Hepatocyte (in vitro differentiated cells): ENCODE data around the gene PFDN6. TPM values are rescaled to one million over a fixed set of nuclear protein-coding genes. Genes with fewer than 3 reads are reported as not detected.

Source experiments
- DNase-seq: peaks from one replicate; pipeline ENCODE4 v3.0.0-alpha.2; 2016; ENCODE audit warnings: low spot score
- H2AFZ ChIP-seq: fragments of 200-600 bp; sonication (generic); 2 replicates; pipeline ENCODE4 v1.6.0; 2016; ENCODE audit warnings: antibody characterized with exemption, mild to moderate bottlenecking
- H3K27ac ChIP-seq: fragments of 200-600 bp; sonication (generic); 2 replicates; pipeline ENCODE4 v1.5.1; 2016; ENCODE audit warnings: mild to moderate bottlenecking
- H3K27me3 ChIP-seq: fragments of 200-600 bp; sonication (generic); 2 replicates; pipeline ENCODE4 v1.6.1; 2016
- H3K36me3 ChIP-seq: fragments of 200-600 bp; sonication (generic); replicated peaks from 2 replicates; pipeline ENCODE4 v1.5.1; 2016; ENCODE audit warnings: low read depth; ENCODE audit not compliant: insufficient read depth
- H3K4me1 ChIP-seq: fragments of 200-600 bp; sonication (generic); 2 replicates; pipeline ENCODE4 v1.5.1; 2016; ENCODE audit warnings: mild to moderate bottlenecking, moderate library complexity; ENCODE audit not compliant: insufficient read depth
- H3K4me2 ChIP-seq: fragments of 200-600 bp; sonication (generic); 2 replicates; pipeline ENCODE4 v1.6.0; 2016
- H3K4me3 ChIP-seq: fragments of 200-600 bp; sonication (generic); 2 replicates; pipeline ENCODE4 v1.5.1; 2016; ENCODE audit warnings: mild to moderate bottlenecking
- H3K79me2 ChIP-seq: fragments of 200-600 bp; sonication (generic); 2 replicates; pipeline ENCODE4 v1.6.0; 2017; ENCODE audit warnings: mild to moderate bottlenecking
- H3K9me2 ChIP-seq: fragments of 200-600 bp; sonication (generic); replicated peaks from 2 replicates; pipeline ENCODE4 v1.6.0; 2017; ENCODE audit warnings: mild to moderate bottlenecking; ENCODE audit not compliant: insufficient read depth
- H3K9me3 ChIP-seq: fragments of 200-600 bp; sonication (generic); 2 replicates; pipeline ENCODE4 v1.5.1; 2016; ENCODE audit warnings: low read depth, mild to moderate bottlenecking
- H4K20me1 ChIP-seq: fragments of 200-600 bp; sonication (generic); 2 replicates; pipeline ENCODE4 v1.6.0; 2016; ENCODE audit warnings: mild to moderate bottlenecking; ENCODE audit not compliant: insufficient read depth, poor library complexity, severe bottlenecking
- EZH2 ChIP-seq: fragments of 200-600 bp; sonication (generic); IDR thresholded peaks from 2 replicates; pipeline ENCODE4 v1.6.1; 2016; ENCODE audit warnings: antibody characterized with exemption, mild to moderate bottlenecking, borderline replicate concordance
- EZH2phosphoT487 ChIP-seq: fragments of 200-600 bp; sonication (generic); IDR thresholded peaks from one replicate; pipeline ENCODE4 v1.6.1; 2018; ENCODE audit warnings: antibody characterized with exemption, mild to moderate bottlenecking, low read depth, moderate library complexity; ENCODE audit not compliant: unreplicated experiment, severe bottlenecking
- WGBS: methylation state at CpG from one replicate; pipeline ENCODE4 v1.1.6; 2016; ENCODE audit warnings: low lambda C conversion rate; ENCODE audit errors: missing lambda C conversion rate; 5-methylcytosine and 5-hydroxymethylcytosine counted together
- polyA plus RNA-seq: library from polyadenylated mRNA; unstranded; fragments of >200 nt; fragmentation: Nextera tagmentation; extraction: Ambion mirVana; gene quantifications from 2 replicates; pipeline ENCODE4 v1.2.1, GENCODE V29; 2016
- total RNA-seq: library from RNA; depleted of rRNA; stranded (reverse); fragments of >200 nt; gene quantifications from 2 replicates; pipeline ENCODE4 v1.2.3, GENCODE V29; 2014
- TF ChIP-seq, protein P1 (sequence below): fragments of 200-600 bp; sonication (generic); IDR thresholded peaks from 2 replicates; pipeline ENCODE4 v1.5.1; 2016; ENCODE audit warnings: antibody characterized with exemption, mild to moderate bottlenecking; ENCODE audit not compliant: poor library complexity

PFDN6 gene
- total and polyA plus RNA-seq, 2 experiments from 2014 or later = 19.5 to 52.7 TPM

DNA sequence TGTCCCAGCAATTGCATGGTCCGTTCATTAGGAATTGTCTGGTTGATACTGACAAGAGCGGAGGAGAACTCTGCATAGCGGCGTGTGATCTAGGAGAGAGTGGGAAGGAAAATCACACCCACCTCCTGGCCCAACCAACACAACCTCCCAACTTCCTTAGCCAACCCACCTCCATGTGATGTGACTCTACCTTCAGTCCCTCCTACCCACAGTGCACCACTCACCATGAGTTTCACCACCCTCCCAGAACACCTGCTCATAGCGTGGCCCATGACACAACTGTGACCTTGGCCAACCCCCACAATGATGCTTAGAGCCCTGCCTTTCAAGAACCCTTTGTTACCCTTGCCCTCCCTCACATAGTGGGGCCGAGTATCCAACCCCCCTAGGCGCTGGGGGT is 25.4 kb upstream of the PFDN6 start:
- no peak overlapping the region for H3K4me3 ChIP-seq
- no peaks in the 10 kb centered on the region for H3K9me2 ChIP-seq
- H3K4me2 ChIP-seq = no peak overlapping the region
- 82% methylated on average over 7 of the region's 7 CpGs for WGBS
- no peak overlapping the region for H2AFZ ChIP-seq
- no peaks in the 10 kb centered on the region for H3K36me3 ChIP-seq
- no peaks in the 10 kb centered on the region for H3K4me1 ChIP-seq
- H3K27ac ChIP-seq = no peak overlapping the region
- H3K9me3 ChIP-seq = no peaks in the 10 kb centered on the region
- H3K79me2 ChIP-seq = no peaks in the 10 kb centered on the region
- H3K27me3 ChIP-seq = no peaks in the 10 kb centered on the region
- no peak for TF ChIP-seq EZH2phosphoT487
- no peak for TF ChIP-seq EZH2
- TF ChIP-seq, protein P1, sequence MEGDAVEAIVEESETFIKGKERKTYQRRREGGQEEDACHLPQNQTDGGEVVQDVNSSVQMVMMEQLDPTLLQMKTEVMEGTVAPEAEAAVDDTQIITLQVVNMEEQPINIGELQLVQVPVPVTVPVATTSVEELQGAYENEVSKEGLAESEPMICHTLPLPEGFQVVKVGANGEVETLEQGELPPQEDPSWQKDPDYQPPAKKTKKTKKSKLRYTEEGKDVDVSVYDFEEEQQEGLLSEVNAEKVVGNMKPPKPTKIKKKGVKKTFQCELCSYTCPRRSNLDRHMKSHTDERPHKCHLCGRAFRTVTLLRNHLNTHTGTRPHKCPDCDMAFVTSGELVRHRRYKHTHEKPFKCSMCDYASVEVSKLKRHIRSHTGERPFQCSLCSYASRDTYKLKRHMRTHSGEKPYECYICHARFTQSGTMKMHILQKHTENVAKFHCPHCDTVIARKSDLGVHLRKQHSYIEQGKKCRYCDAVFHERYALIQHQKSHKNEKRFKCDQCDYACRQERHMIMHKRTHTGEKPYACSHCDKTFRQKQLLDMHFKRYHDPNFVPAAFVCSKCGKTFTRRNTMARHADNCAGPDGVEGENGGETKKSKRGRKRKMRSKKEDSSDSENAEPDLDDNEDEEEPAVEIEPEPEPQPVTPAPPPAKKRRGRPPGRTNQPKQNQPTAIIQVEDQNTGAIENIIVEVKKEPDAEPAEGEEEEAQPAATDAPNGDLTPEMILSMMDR = no peak
- no peak for DNase-seq
- no peaks in the 10 kb centered on the region for H4K20me1 ChIP-seq

DNA sequence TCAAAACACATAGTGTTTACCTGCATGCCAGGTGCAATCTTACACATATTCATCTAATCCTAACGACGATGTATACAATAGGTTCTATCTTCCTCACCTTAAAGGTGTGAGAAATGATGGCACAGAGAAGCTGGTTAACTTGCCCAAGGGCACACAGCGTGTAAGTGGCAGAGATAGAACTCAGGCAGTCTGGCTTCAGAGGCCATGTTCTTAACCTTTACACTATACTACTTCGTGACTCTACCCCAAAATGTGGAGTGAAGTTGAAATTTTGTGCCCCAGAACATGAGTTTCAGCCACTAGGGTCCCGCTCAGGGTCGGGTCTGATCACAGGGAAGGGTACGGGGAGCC is 18.3 kb upstream of the PFDN6 start:
- peaks cover 52% of the 10 kb centered on the region for H3K79me2 ChIP-seq
- no peaks in the 10 kb centered on the region for H3K9me3 ChIP-seq
- peaks cover 4% of the 10 kb centered on the region for H3K36me3 ChIP-seq
- peaks cover 22% of the 10 kb centered on the region for H4K20me1 ChIP-seq
- H3K4me1 ChIP-seq = peaks cover 38% of the 10 kb centered on the region
- H3K4me3 ChIP-seq = peak overlapping the region; percentile 64
- peak overlapping the region; percentile 96 for H3K4me2 ChIP-seq
- TF ChIP-seq EZH2 (no peak), EZH2phosphoT487 (no peak)
- TF ChIP-seq, protein P1 = no peak
- H3K9me2 ChIP-seq = no peaks in the 10 kb centered on the region
- WGBS = 3% methylated on average over 7 of the region's 7 CpGs
- no peaks in the 10 kb centered on the region for H3K27me3 ChIP-seq
- no peak for DNase-seq
- H2AFZ ChIP-seq = peak overlapping the region; percentile 82
- peak overlapping the region; percentile 98 for H3K27ac ChIP-seq

DNA sequence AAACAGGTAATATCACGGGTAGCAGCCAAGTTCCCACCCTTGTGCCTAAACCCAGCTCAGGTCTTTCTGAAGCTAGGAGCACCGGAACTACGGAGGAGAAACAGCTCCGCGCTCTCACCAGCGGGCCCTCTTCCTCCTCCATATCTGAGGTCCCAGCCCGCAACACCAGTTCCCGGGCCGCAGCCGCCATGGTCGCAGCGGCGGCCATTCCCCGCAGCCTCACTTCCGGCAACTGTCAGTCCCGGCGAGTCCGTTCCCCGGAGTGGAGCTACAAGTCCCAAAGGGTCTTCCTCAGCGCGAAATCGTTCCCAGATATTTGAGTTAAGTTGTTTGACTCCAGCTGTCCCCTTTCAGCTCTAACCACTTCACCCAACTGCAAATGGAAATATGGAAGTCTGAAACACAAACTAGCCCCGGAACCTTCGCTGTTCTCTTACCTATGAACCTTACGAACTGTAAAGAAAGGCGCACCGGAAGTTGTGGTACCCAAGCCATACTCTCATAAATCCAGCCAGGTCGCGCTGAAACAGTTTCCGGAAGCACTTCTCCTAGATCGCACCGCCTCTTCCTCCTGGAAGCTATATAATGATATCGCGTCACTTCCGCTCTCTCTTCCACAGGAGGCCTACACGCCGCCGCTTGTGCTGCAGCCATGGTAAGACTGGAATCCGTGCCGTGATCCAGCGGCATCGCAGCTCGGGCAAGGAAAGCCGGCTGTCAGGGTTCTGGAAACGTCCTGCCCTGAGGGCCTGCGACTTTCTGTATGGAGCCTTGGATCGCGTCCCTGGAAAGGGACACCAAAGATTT is 17.7 kb upstream of the PFDN6 start, which contains the start of the genes RPS18 and VPS52:
Gene RPS18, plus strand, starts transcription at position 608 of the 807 bp plus-strand sequence. Its CDS starts 45 bp downstream, at position 653.
Gene VPS52, minus strand, starts transcription at position 409 of the 807 bp plus-strand sequence. Its CDS starts 201 bp downstream, at position 208.
- Histone ChIP-seq H2AFZ (peak within 1 kb of the TSS; percentile 82), H3K79me2 (peaks cover 52% of the 10 kb centered on the region), H3K9me3 (no peaks in the 10 kb centered on the region), H4K20me1 (peaks cover 28% of the 10 kb centered on the region), H3K27me3 (no peaks in the 10 kb centered on the region), H3K27ac (peak within 1 kb of the TSS; percentile 98), H3K36me3 (peaks cover 4% of the 10 kb centered on the region), H3K4me3 (peak within 1 kb of the TSS; percentile 73), H3K4me2 (peak within 1 kb of the TSS; percentile 96), H3K9me2 (no peaks in the 10 kb centered on the region), H3K4me1 (peaks cover 43% of the 10 kb centered on the region)
- DNase-seq = peak; percentile 98
- 1% methylated on average over 48 of the region's 48 CpGs for WGBS
- TF ChIP-seq EZH2phosphoT487 = no peak
- TF ChIP-seq, protein P1 = no peak
- peak; percentile 12 for TF ChIP-seq EZH2
